IMR-90 (cell line): Measurements from ENCODE around the gene NUP210.

ENCODE experiments used
- ELK1 ChIP-seq: fragments of 150-350 bp; IDR thresholded peaks from 2 replicates; pipeline ENCODE4 v1.6.1; 2016; ENCODE audit warnings: low read depth, mild to moderate bottlenecking, low read length, moderate library complexity, borderline replicate concordance
- MXI1 ChIP-seq: IDR thresholded peaks from 2 replicates; pipeline ENCODE4 v1.6.1; 2012; ENCODE audit warnings: low read depth, mild to moderate bottlenecking, low read length, moderate library complexity, borderline replicate concordance
- RFX5 ChIP-seq: IDR thresholded peaks from 2 replicates; pipeline ENCODE4 v1.8.0; 2012; ENCODE audit warnings: low read depth, mild to moderate bottlenecking, low read length, moderate library complexity
- TF ChIP-seq, protein P1 (sequence below): conservative IDR thresholded peaks from 2 replicates; pipeline ENCODE4 v1.5.1; 2012; ENCODE audit warnings: mild to moderate bottlenecking, low read depth, low read length, improper control_type of control experiment

- TF ChIP-seq RFX5 (no peak), MXI1 (no peak), ELK1 (no peak)
- TF ChIP-seq, protein P1, sequence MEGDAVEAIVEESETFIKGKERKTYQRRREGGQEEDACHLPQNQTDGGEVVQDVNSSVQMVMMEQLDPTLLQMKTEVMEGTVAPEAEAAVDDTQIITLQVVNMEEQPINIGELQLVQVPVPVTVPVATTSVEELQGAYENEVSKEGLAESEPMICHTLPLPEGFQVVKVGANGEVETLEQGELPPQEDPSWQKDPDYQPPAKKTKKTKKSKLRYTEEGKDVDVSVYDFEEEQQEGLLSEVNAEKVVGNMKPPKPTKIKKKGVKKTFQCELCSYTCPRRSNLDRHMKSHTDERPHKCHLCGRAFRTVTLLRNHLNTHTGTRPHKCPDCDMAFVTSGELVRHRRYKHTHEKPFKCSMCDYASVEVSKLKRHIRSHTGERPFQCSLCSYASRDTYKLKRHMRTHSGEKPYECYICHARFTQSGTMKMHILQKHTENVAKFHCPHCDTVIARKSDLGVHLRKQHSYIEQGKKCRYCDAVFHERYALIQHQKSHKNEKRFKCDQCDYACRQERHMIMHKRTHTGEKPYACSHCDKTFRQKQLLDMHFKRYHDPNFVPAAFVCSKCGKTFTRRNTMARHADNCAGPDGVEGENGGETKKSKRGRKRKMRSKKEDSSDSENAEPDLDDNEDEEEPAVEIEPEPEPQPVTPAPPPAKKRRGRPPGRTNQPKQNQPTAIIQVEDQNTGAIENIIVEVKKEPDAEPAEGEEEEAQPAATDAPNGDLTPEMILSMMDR, result no peak
Observed at GRCh38 chr3:13459605-13460340, 39.7 kb upstream of the NUP210 start.
